Measurements from ENCODE around the gene MCC.

DNA sequence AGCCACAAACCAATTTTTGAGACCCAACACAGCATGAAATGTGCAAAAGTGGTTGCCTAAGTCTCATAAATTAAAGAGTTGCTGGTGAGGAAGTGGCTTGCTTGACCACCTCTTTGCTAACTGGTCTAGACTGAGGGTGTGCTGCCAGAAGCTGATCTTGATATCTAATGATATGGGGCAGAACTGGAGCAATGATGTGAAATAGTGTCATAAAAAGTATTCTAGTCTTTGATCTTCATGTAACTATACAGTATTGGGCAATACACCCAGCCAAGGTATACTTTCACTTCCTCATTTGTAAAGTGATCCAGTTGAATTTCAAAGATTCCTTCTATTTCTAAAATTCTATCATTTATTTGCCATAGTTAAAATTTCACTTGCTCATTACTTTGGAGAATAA lies 19.3 kb upstream of the MCC start:
- TF ChIP-seq POLR2AphosphoS5 (IDR thresholded peaks at IDR 0.05; ENCODE audit: insufficient read depth in 1 of 2, low read depth in 1 of 2): no peak
- no peak for TF ChIP-seq CTCF (IDR thresholded peaks at IDR 0.05)
